ENCODE measurements around the gene CAPN5.

The CAPN5 gene

DNA sequence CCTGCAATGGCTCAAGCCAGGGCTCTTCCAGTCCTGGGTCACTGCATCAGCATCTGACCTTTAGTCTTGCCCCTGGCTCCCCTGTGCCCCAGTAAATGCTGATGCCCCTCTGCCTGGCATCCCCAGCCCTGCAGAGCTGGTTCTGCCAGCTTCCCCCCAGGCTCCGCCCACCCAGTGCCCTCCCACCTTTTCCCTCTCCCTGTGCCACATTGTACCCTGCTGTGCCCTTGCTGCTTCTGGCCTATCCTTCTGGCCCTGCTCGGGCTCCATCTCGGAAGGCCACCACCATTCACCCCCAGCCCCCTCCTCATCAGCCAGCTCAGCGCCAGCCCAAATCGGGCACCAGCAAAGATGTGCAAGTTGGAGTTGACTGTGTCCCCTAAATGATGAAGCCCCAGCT lies 7.4 kb downstream of the CAPN5 start:
- Histone ChIP-seq H3K27me3 (ENCODE audit: insufficient read depth, low read length) (no peaks in the 10 kb centered on the region), H3K79me2 (ENCODE audit: control insufficient read depth, insufficient read depth, low read length, poor library complexity) (no peaks in the 10 kb centered on the region), H2AK5ac (ENCODE audit: low read length) (no peak overlapping the region), H3K4me2 (ENCODE audit: low read length) (no peak overlapping the region), H2AFZ (ENCODE audit: insufficient read depth, low read length, poor library complexity) (no peak overlapping the region), H3K9me3 (ENCODE audit: insufficient read depth, low read depth, low read length) (no peaks in the 10 kb centered on the region), H4K8ac (ENCODE audit: low read depth, low read length) (no peak overlapping the region), H2BK12ac (ENCODE audit: low read length) (no peak overlapping the region), H3K23ac (ENCODE audit: low read length) (no peak overlapping the region), H3K18ac (ENCODE audit: low read length) (no peak overlapping the region), H3K14ac (ENCODE audit: low read length) (no peak overlapping the region), H3K36me3 (ENCODE audit: control insufficient read depth in 1 of 2, insufficient read depth in 2 of 2, low read length in 2 of 2) (no peaks in the 10 kb centered on the region), H3K27ac (ENCODE audit: low read depth, low read length) (no peak overlapping the region), H3K4ac (ENCODE audit: low read depth, low read length) (no peak overlapping the region), H2BK5ac (ENCODE audit: low read depth, low read length, poor library complexity) (no peak overlapping the region), H4K91ac (ENCODE audit: low read depth, low read length) (no peak overlapping the region), H2BK120ac (ENCODE audit: insufficient read depth, low read length, poor library complexity) (no peak overlapping the region), H3K4me1 (ENCODE audit: control insufficient read depth in 1 of 2, insufficient read depth in 2 of 2, low read length in 2 of 2) (peaks cover 0 to 13% of the 10 kb centered on the region in 2 experiments), H4K12ac (ENCODE audit: low read depth, low read length) (no peak overlapping the region), H3K4me3 (ENCODE audit: low read depth, low read length) (no peak overlapping the region), H3K79me1 (ENCODE audit: low read length) (no peaks in the 10 kb centered on the region), H3K9ac (ENCODE audit: low read length) (no peak overlapping the region)
- DNase-seq: no peak
- WGBS (ENCODE audit: extremely low coverage, insufficient coverage, insufficient read length): no CpG with 5 or more reads among the region's 5 CpGs

DNA sequence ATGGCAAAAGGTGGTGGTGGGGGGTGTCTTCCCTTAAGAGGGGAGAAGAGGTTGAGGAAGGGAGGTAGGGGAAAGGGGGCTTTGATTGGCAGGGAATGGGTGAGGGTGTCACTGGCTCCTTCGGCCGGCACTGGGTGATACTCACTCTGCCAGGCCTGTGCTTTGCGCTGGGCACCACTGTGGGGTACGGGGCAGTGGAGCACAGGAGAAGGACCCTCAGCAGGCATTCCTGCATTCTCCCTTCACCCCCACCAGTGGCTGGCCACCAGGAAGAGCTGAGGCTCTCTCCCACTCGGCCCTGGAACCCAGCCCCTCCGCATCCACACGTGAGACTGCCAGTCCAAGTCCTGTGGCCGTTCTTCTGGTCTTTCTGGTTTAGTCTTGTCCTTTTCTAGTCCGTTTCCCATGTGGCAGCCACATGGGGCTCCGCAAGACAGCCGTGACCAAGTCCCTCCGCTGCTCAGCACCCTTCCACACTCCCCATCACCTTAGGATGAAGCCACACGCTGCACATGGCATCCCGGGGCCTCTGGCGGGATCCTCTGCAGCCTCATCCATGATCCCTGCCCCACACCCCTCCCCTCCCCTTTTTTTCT lies 8.0 kb downstream of the CAPN5 start:
- Histone ChIP-seq H3K14ac (ENCODE audit: low read length) (no peak overlapping the region), H3K4me2 (ENCODE audit: low read length) (no peak overlapping the region), H3K18ac (ENCODE audit: low read length) (no peak overlapping the region), H3K9me3 (ENCODE audit: insufficient read depth, low read depth, low read length) (no peaks in the 10 kb centered on the region), H3K23ac (ENCODE audit: low read length) (no peak overlapping the region), H2AFZ (ENCODE audit: insufficient read depth, low read length, poor library complexity) (no peak overlapping the region), H3K36me3 (ENCODE audit: control insufficient read depth in 1 of 2, insufficient read depth in 2 of 2, low read length in 2 of 2) (no peaks in the 10 kb centered on the region), H2BK12ac (ENCODE audit: low read length) (no peak overlapping the region), H3K4ac (ENCODE audit: low read depth, low read length) (no peak overlapping the region), H4K8ac (ENCODE audit: low read depth, low read length) (no peak overlapping the region), H2BK120ac (ENCODE audit: insufficient read depth, low read length, poor library complexity) (no peak overlapping the region), H3K27me3 (ENCODE audit: insufficient read depth, low read length) (no peaks in the 10 kb centered on the region), H3K27ac (ENCODE audit: low read depth, low read length) (no peak overlapping the region), H4K12ac (ENCODE audit: low read depth, low read length) (no peak overlapping the region), H3K4me1 (ENCODE audit: control insufficient read depth in 1 of 2, insufficient read depth in 2 of 2, low read length in 2 of 2) (peaks cover 0 to 13% of the 10 kb centered on the region in 2 experiments), H2AK5ac (ENCODE audit: low read length) (no peak overlapping the region), H3K4me3 (ENCODE audit: low read depth, low read length) (no peak overlapping the region), H3K79me2 (ENCODE audit: control insufficient read depth, insufficient read depth, low read length, poor library complexity) (no peaks in the 10 kb centered on the region), H4K91ac (ENCODE audit: low read depth, low read length) (no peak overlapping the region), H3K79me1 (ENCODE audit: low read length) (no peaks in the 10 kb centered on the region), H2BK5ac (ENCODE audit: low read depth, low read length, poor library complexity) (no peak overlapping the region), H3K9ac (ENCODE audit: low read length) (no peak overlapping the region)
- no CpG with 5 or more reads among the region's 15 CpGs for WGBS (ENCODE audit: extremely low coverage, insufficient coverage, insufficient read length)
- no peak for DNase-seq

DNA sequence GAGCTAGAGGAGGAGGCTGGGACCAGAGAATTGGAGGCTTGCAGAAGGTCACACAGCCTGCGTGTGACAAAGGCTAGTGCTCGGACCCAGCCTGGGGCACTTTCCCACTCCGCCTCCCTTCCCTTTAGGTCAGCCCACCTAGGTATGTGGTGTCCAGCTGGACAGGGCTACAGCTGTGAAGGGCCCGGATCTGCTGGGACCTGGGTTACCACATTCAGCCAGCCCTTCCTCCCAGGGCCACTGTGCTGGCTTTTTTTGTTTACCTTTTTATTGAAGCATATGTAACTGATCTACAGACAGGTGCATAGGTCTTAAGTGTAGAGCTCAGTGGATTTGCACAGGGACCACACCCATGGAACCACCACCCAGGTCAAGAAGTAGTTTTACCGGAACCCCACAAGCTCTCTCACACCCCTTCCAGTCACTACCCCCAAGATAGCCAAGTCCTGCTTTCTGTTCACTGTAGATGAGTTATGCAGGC lies 8.7 kb downstream of the CAPN5 start:
- no peak overlapping the region for H2BK12ac ChIP-seq (ENCODE audit: low read length)
- H2AFZ ChIP-seq (ENCODE audit: insufficient read depth, low read length, poor library complexity): no peak overlapping the region
- no peak overlapping the region for H3K4me3 ChIP-seq (ENCODE audit: low read depth, low read length)
- no peak overlapping the region for H3K18ac ChIP-seq (ENCODE audit: low read length)
- H4K12ac ChIP-seq (ENCODE audit: low read depth, low read length): no peak overlapping the region
- H3K4me2 ChIP-seq (ENCODE audit: low read length): no peak overlapping the region
- H3K27me3 ChIP-seq (ENCODE audit: insufficient read depth, low read length): no peaks in the 10 kb centered on the region
- H3K14ac ChIP-seq (ENCODE audit: low read length): no peak overlapping the region
- H3K23ac ChIP-seq (ENCODE audit: low read length): no peak overlapping the region
- no peak overlapping the region for H3K4ac ChIP-seq (ENCODE audit: low read depth, low read length)
- H4K91ac ChIP-seq (ENCODE audit: low read depth, low read length): no peak overlapping the region
- H2AK5ac ChIP-seq (ENCODE audit: low read length): no peak overlapping the region
- no CpG with 5 or more reads among the region's 5 CpGs for WGBS (ENCODE audit: extremely low coverage, insufficient coverage, insufficient read length)
- no peak overlapping the region for H3K9ac ChIP-seq (ENCODE audit: low read length)
- H3K27ac ChIP-seq (ENCODE audit: low read depth, low read length): no peak overlapping the region
- no peak for DNase-seq
- no peaks in the 10 kb centered on the region for H3K79me2 ChIP-seq (ENCODE audit: control insufficient read depth, insufficient read depth, low read length, poor library complexity)
- H3K36me3 ChIP-seq (ENCODE audit: control insufficient read depth in 1 of 2, insufficient read depth in 2 of 2, low read length in 2 of 2): no peaks in the 10 kb centered on the region
- no peak overlapping the region for H4K8ac ChIP-seq (ENCODE audit: low read depth, low read length)
- no peak overlapping the region for H2BK5ac ChIP-seq (ENCODE audit: low read depth, low read length, poor library complexity)
- no peak overlapping the region for H2BK120ac ChIP-seq (ENCODE audit: insufficient read depth, low read length, poor library complexity)
- peaks cover 0 to 13% of the 10 kb centered on the region in 2 experiments for H3K4me1 ChIP-seq (ENCODE audit: control insufficient read depth in 1 of 2, insufficient read depth in 2 of 2, low read length in 2 of 2)
- no peaks in the 10 kb centered on the region for H3K9me3 ChIP-seq (ENCODE audit: insufficient read depth, low read depth, low read length)
- no peaks in the 10 kb centered on the region for H3K79me1 ChIP-seq (ENCODE audit: low read length)

DNA sequence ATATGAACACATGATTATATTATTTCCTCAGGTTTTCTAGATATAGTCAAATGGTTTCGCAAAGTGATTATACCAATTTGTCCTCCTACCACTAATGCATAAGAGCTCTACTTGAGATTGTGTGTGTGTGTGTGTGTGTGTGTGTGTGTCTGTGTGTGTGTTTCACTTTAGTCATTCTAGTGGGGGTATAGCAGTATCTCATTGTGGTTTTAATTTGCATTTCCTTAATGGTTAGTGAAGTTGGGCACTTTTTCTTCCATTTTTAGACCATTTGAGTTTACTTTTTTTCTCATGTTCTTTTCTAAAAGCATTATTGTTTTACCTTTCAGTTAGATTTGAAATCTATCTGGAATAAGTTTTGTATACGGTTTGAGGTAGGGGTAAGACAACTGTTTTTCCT lies 12.9 kb downstream of the CAPN5 start:
- DNase-seq: no peak
- Histone ChIP-seq H2AFZ (ENCODE audit: insufficient read depth, low read length, poor library complexity) (no peak overlapping the region), H3K4me3 (ENCODE audit: low read depth, low read length) (no peak overlapping the region), H4K91ac (ENCODE audit: low read depth, low read length) (no peak overlapping the region), H3K79me1 (ENCODE audit: low read length) (no peaks in the 10 kb centered on the region), H4K8ac (ENCODE audit: low read depth, low read length) (no peak overlapping the region), H2BK12ac (ENCODE audit: low read length) (no peak overlapping the region), H3K9ac (ENCODE audit: low read length) (no peak overlapping the region), H3K14ac (ENCODE audit: low read length) (no peak overlapping the region), H3K4ac (ENCODE audit: low read depth, low read length) (no peak overlapping the region), H3K18ac (ENCODE audit: low read length) (no peak overlapping the region), H3K36me3 (ENCODE audit: control insufficient read depth in 1 of 2, insufficient read depth in 2 of 2, low read length in 2 of 2) (no peaks in the 10 kb centered on the region), H2BK5ac (ENCODE audit: low read depth, low read length, poor library complexity) (no peak overlapping the region), H4K12ac (ENCODE audit: low read depth, low read length) (no peak overlapping the region), H3K27me3 (ENCODE audit: insufficient read depth, low read length) (no peaks in the 10 kb centered on the region), H3K9me3 (ENCODE audit: insufficient read depth, low read depth, low read length) (no peaks in the 10 kb centered on the region), H3K4me2 (ENCODE audit: low read length) (no peak overlapping the region), H2AK5ac (ENCODE audit: low read length) (no peak overlapping the region), H3K23ac (ENCODE audit: low read length) (no peak overlapping the region), H3K79me2 (ENCODE audit: control insufficient read depth, insufficient read depth, low read length, poor library complexity) (no peaks in the 10 kb centered on the region), H3K4me1 (ENCODE audit: control insufficient read depth in 1 of 2, insufficient read depth in 2 of 2, low read length in 2 of 2) (no peaks in the 10 kb centered on the region), H3K27ac (ENCODE audit: low read depth, low read length) (no peak overlapping the region), H2BK120ac (ENCODE audit: insufficient read depth, low read length, poor library complexity) (no peak overlapping the region)
- no CpG with 5 or more reads among the region's 2 CpGs for WGBS (ENCODE audit: extremely low coverage, insufficient coverage, insufficient read length)
